ENCODE results near the gene PLAAT4.

DNA sequence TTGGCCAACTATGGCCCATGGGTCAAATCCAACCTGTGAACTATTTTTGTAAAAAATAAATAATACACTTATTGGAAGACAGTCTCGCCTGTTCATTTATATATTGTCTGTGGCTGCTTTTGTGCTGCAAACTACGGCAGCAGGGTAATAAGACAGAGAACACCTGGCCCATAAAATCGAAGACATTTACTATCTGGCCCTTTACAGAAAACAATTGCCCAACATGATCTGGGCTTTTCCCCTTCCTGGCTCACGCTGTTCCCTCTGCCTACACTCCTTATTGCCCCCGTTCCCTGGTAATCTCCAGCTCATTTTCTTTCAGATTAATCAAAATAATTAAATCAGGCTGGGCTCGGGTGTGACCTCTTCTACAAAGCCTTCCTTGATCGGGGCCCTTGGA is 21.0 kb downstream of the PLAAT4 start:
- TF ChIP-seq ARNT (IDR thresholded peaks at IDR 0.05) (no peak), FOXA1 (IDR thresholded peaks at IDR 0.05) (no peak), BHLHE40 (IDR thresholded peaks at IDR 0.05; ENCODE audit: borderline replicate concordance) (no peak), SP1 (IDR thresholded peaks at IDR 0.05) (no peak), HDGF (IDR thresholded peaks at IDR 0.05; ENCODE audit: borderline replicate concordance) (no peak), ELF4 (IDR thresholded peaks at IDR 0.05) (no peak), TARDBP (IDR thresholded peaks at IDR 0.05) (no peak), NFRKB (IDR thresholded peaks at IDR 0.05) (no peak), FOXM1 (IDR thresholded peaks at IDR 0.05; ENCODE audit: borderline replicate concordance) (no peak), ZNF384 (IDR thresholded peaks at IDR 0.05) (no peak), SUZ12 (IDR thresholded peaks at IDR 0.05) (no peak)
